HG03135 (cell line): ENCODE data around the gene STRA8.

Source experiments
- ATAC-seq: cut with Tn5 transposase; IDR thresholded peaks from one replicate; pipeline ENCODE4 v1.9.1; 2021; ENCODE audit warnings: mild to moderate bottlenecking, moderate library complexity; ENCODE audit not compliant: unreplicated experiment

The STRA8 gene

GRCh38 chr7:135263321-135263970, 29.8 kb downstream of the STRA8 start:
- ATAC-seq = no peak

- no peak for ATAC-seq
These were observed 32.0 kb downstream of the STRA8 start for GRCh38 chr7:135265637-135266036.

GRCh38 chr7:135269921-135270320, 36.3 kb downstream of the STRA8 start:
- ATAC-seq = no peak

GRCh38 chr7:135270577-135271254, 37.1 kb downstream of the STRA8 start:
- no peak for ATAC-seq

GRCh38 chr7:135271255-135271615, 37.6 kb downstream of the STRA8 start:
- ATAC-seq = no peak

- ATAC-seq = no peak
These were observed 38.7 kb downstream of the STRA8 start for GRCh38 chr7:135272303-135272702.

- no peak for ATAC-seq
These were observed 39.9 kb downstream of the STRA8 start for GRCh38 chr7:135273581-135273980.

GRCh38 chr7:135274495-135275268, 41.0 kb downstream of the STRA8 start:
- peak; percentile 87 for ATAC-seq

GRCh38 chr7:135275971-135276580, 42.4 kb downstream of the STRA8 start:
- ATAC-seq = no peak

GRCh38 chr7:135277161-135277560, 43.5 kb downstream of the STRA8 start:
- ATAC-seq = no peak

GRCh38 chr7:135281363-135281949, 47.8 kb downstream of the STRA8 start:
- peak; percentile 98 for ATAC-seq

GRCh38 chr7:135282561-135283254, 49.1 kb downstream of the STRA8 start:
- no peak for ATAC-seq

- ATAC-seq = no peak
These were observed 50.5 kb downstream of the STRA8 start for GRCh38 chr7:135283959-135284638.

GRCh38 chr7:135285547-135286233, 52.1 kb downstream of the STRA8 start:
- no peak for ATAC-seq

GRCh38 chr7:135286876-135287275, 53.2 kb downstream of the STRA8 start:
- ATAC-seq = no peak

- ATAC-seq = no peak
These were observed 57.0 kb downstream of the STRA8 start for GRCh38 chr7:135290594-135290993.

- no peak for ATAC-seq
These were observed 58.2 kb downstream of the STRA8 start for GRCh38 chr7:135291809-135292253.

- no peak for ATAC-seq
These were observed 65.6 kb downstream of the STRA8 start for GRCh38 chr7:135299235-135299634.
